OCI-LY3 (cell line): ENCODE results near the gene EXOC6.

ENCODE experiments used
- H2AFZ ChIP-seq: fragments of 200-600, 300-600 bp; shearing (Covaris generic); 2 replicates; pipeline ENCODE4 v1.6.0; 2014; ENCODE audit warnings: antibody characterized with exemption, low read depth, low read length
- H3K27ac ChIP-seq: fragments of 200-600, 300-600 bp; sonication (generic); 2 replicates; pipeline ENCODE4 v1.5.1; 2014; ENCODE audit warnings: mild to moderate bottlenecking, low read length, moderate library complexity, mixed read lengths
- H3K27me3 ChIP-seq: fragments of 200-600, 300-600 bp; sonication (generic); 2 replicates; pipeline ENCODE4 v1.6.1; 2014; ENCODE audit warnings: low read depth, low read length, mixed read lengths
- H3K36me3 ChIP-seq: fragments of 200-600, 300-600 bp; sonication (generic); replicated peaks from 2 replicates; pipeline ENCODE3; 2014; ENCODE audit warnings: low read depth, low read length, mixed read lengths
- H3K4me1 ChIP-seq: fragments of 300-600, 200-600 bp; sonication (generic); 2 replicates; pipeline ENCODE4 v1.6.1; 2014; ENCODE audit warnings: low read length, mixed read lengths
- H3K4me2 ChIP-seq: fragments of 200-600, 300-600 bp; sonication (generic); 2 replicates; pipeline ENCODE4 v1.6.1; 2014; ENCODE audit warnings: low read length, mixed read lengths
- H3K4me3 ChIP-seq: fragments of 300-600, 200-600 bp; sonication (generic); 2 replicates; pipeline ENCODE4 v1.5.1; 2014; ENCODE audit warnings: antibody characterized with exemption, mild to moderate bottlenecking, low read length, moderate library complexity
- H3K79me2 ChIP-seq: fragments of 300-600, 200-600 bp; shearing (Covaris generic); 2 replicates; pipeline ENCODE4 v1.6.1; 2014; ENCODE audit warnings: mild to moderate bottlenecking, low read length, mixed read lengths
- H3K9ac ChIP-seq: fragments of 300-600, 200-600 bp; shearing (Covaris generic); 2 replicates; pipeline ENCODE4 v1.6.0; 2014; ENCODE audit warnings: mild to moderate bottlenecking, low read length, moderate library complexity
- H3K9me3 ChIP-seq: fragments of 200-600, 300-600 bp; shearing (Covaris generic); 2 replicates; pipeline ENCODE4 v1.6.1; 2014; ENCODE audit warnings: low read length, mixed read lengths; ENCODE audit not compliant: insufficient read depth
- H4K20me1 ChIP-seq: fragments of 200-600, 300-600 bp; sonication (generic); 2 replicates; pipeline ENCODE4 v1.6.1; 2016; ENCODE audit warnings: low read length, mixed read lengths; ENCODE audit not compliant: insufficient read depth
- EZH2phosphoT487 ChIP-seq: fragments of 200-600 bp; shearing (Covaris generic); IDR thresholded peaks from 2 replicates; pipeline ENCODE4 v1.6.1; 2018; ENCODE audit warnings: antibody characterized with exemption, mixed run types, low read depth
- TF ChIP-seq, protein P1 (sequence below): fragments of 200-600, 300-600 bp; sonication (generic); IDR thresholded peaks from 2 replicates; pipeline ENCODE4 v1.5.1; 2014; ENCODE audit warnings: antibody characterized with exemption, low read length, low read depth

The EXOC6 gene

DNA sequence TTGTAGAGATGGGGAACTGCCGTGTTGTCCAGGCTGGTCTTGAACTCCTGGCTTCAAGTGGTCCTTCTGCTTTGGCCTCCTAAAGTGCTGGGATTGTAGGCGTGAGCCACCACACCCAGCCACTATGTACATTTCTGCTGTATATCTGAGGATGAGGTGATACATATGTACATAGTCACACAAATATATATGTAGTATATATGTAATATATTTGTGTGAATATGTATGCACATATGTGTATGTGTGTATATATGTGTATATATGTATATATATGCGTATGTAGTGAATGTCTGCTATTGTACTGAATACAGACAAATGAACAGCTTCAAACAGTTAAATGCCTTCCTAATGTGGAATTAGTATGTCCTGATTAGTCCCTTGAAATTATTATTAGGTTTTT lies 70.3 kb downstream of the EXOC6 start:
- no peaks in the 10 kb centered on the region for H3K4me1 ChIP-seq
- H3K4me2 ChIP-seq: no peak overlapping the region
- no peaks in the 10 kb centered on the region for H3K27me3 ChIP-seq
- H3K9me3 ChIP-seq: 0 out of 2 replicates have a peak, but pooled peaks cover 4% of the 10 kb centered on the region
- H3K79me2 ChIP-seq: no peaks in the 10 kb centered on the region
- TF ChIP-seq, protein P1, sequence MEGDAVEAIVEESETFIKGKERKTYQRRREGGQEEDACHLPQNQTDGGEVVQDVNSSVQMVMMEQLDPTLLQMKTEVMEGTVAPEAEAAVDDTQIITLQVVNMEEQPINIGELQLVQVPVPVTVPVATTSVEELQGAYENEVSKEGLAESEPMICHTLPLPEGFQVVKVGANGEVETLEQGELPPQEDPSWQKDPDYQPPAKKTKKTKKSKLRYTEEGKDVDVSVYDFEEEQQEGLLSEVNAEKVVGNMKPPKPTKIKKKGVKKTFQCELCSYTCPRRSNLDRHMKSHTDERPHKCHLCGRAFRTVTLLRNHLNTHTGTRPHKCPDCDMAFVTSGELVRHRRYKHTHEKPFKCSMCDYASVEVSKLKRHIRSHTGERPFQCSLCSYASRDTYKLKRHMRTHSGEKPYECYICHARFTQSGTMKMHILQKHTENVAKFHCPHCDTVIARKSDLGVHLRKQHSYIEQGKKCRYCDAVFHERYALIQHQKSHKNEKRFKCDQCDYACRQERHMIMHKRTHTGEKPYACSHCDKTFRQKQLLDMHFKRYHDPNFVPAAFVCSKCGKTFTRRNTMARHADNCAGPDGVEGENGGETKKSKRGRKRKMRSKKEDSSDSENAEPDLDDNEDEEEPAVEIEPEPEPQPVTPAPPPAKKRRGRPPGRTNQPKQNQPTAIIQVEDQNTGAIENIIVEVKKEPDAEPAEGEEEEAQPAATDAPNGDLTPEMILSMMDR: no peak
- no peak for TF ChIP-seq EZH2phosphoT487
- H2AFZ ChIP-seq: no peak overlapping the region
- H3K4me3 ChIP-seq: no peak overlapping the region
- H4K20me1 ChIP-seq: no peaks in the 10 kb centered on the region
- no peak overlapping the region for H3K9ac ChIP-seq
- no peak overlapping the region for H3K27ac ChIP-seq
- H3K36me3 ChIP-seq: peaks cover 10% of the 10 kb centered on the region

GRCh38 chr10:92920866-92921265 lies 72.5 kb downstream of the EXOC6 start:
- H3K36me3 ChIP-seq: peaks cover 10% of the 10 kb centered on the region
- H3K9ac ChIP-seq: no peak overlapping the region
- no peaks in the 10 kb centered on the region for H4K20me1 ChIP-seq
- no peak overlapping the region for H2AFZ ChIP-seq
- H3K4me3 ChIP-seq: no peak overlapping the region
- H3K9me3 ChIP-seq: 0 out of 2 replicates have a peak, but pooled peaks cover 4% of the 10 kb centered on the region
- TF ChIP-seq, protein P1: no peak
- TF ChIP-seq EZH2phosphoT487: no peak
- no peak overlapping the region for H3K4me2 ChIP-seq
- H3K79me2 ChIP-seq: no peaks in the 10 kb centered on the region
- H3K27me3 ChIP-seq: no peaks in the 10 kb centered on the region
- no peaks in the 10 kb centered on the region for H3K4me1 ChIP-seq
- H3K27ac ChIP-seq: no peak overlapping the region

DNA sequence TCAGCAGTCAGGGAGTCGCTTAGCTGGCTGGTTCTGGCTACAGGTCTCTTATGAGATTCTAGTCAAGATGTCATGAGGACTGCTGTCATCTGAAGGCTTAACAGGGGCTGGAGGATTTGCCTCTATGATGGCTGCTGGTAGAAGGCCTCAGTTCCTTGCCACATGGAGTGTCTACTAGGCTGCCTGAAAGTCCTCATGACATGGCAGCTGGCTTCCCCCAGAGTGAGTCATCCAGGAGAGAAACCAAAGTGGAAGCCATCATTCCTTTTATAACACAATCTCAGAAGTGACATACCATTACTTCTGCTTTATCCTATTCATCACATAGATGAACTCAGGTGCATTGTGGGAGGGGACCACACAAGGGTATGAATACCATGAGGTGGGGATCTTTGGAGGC lies 75.1 kb downstream of the EXOC6 start:
- H3K27ac ChIP-seq: no peak overlapping the region
- 0 out of 2 replicates have a peak, but pooled peaks cover 4% of the 10 kb centered on the region for H3K9me3 ChIP-seq
- H3K4me2 ChIP-seq: no peak overlapping the region

GRCh38 chr10:92929896-92930295 lies 81.6 kb downstream of the EXOC6 start:
- Histone ChIP-seq H2AFZ (no peak overlapping the region), H3K27ac (no peak overlapping the region), H3K27me3 (no peaks in the 10 kb centered on the region), H3K9me3 (no peaks in the 10 kb centered on the region), H3K4me2 (no peak overlapping the region), H3K9ac (no peak overlapping the region), H4K20me1 (no peaks in the 10 kb centered on the region), H3K4me3 (no peak overlapping the region), H3K36me3 (peaks cover 17% of the 10 kb centered on the region), H3K79me2 (no peaks in the 10 kb centered on the region), H3K4me1 (no peaks in the 10 kb centered on the region)
- no peak for TF ChIP-seq EZH2phosphoT487
- TF ChIP-seq, protein P1: no peak

More for the DNA sequence above, 75.1 kb downstream of the EXOC6 start:
- no peaks in the 10 kb centered on the region for H3K27me3 ChIP-seq
- H3K9ac ChIP-seq: no peak overlapping the region
- peaks cover 12% of the 10 kb centered on the region for H3K36me3 ChIP-seq
- no peak overlapping the region for H2AFZ ChIP-seq
- H3K79me2 ChIP-seq: no peaks in the 10 kb centered on the region
- no peak overlapping the region for H3K4me3 ChIP-seq
- TF ChIP-seq EZH2phosphoT487: no peak
- TF ChIP-seq, protein P1: no peak
- no peaks in the 10 kb centered on the region for H4K20me1 ChIP-seq
- no peaks in the 10 kb centered on the region for H3K4me1 ChIP-seq
